ENCODE results near the gene DPP10. TPM values are rescaled to one million over a fixed set of nuclear protein-coding genes. Genes with fewer than 3 reads are reported as not detected.

The DPP10 gene
- total and polyA plus RNA-seq, 10 of the 15 experiments (the other 5 are each of a cell fraction or from before 2014, with no cell fraction given) = not detected

- no peak for TF ChIP-seq ZNF687 (IDR thresholded peaks at IDR 0.05)
- TF ChIP-seq CUX1 (IDR thresholded peaks at IDR 0.05; ENCODE audit: insufficient replicate concordance, low read depth, low read length) = no peak
- no peak for TF ChIP-seq ASH2L (IDR thresholded peaks at IDR 0.05; ENCODE audit: borderline replicate concordance, low read depth)
- no peak for TF ChIP-seq ZBTB40 (IDR thresholded peaks at IDR 0.05; ENCODE audit: borderline replicate concordance)
- TF ChIP-seq SMAD5 (IDR thresholded peaks at IDR 0.05; ENCODE audit: low read depth) = no peak
Observed at GRCh38 chr2:115533081-115533480, 1090.6 kb downstream of the DPP10 start (continued).

Measured in GM12878 (cell line).